Stimulated activated CD4-positive, alpha-beta T cell treated with anti-CD3 and anti-CD28 coated beads, Interleukin-12 subunit alpha, Interleukin-12 subunit beta, amount 100 ng/mL, for 48 hours (primary cell): Measurements from ENCODE around the gene OR4D9.
"Not testable (repeated sequence)": the region's sequence is repeated elsewhere in the genome, so short reads cannot be mapped to it uniquely, and the experiment has no call there.

Experiments used
- DNase-seq, 3 donors: peaks; one replicate each; pipeline ENCODE4 v3.0.0-alpha.2; 2020; ENCODE audit warnings: low read depth in 2 of 3, low spot score in 1 of 3

Gene OR4D9

DNA sequence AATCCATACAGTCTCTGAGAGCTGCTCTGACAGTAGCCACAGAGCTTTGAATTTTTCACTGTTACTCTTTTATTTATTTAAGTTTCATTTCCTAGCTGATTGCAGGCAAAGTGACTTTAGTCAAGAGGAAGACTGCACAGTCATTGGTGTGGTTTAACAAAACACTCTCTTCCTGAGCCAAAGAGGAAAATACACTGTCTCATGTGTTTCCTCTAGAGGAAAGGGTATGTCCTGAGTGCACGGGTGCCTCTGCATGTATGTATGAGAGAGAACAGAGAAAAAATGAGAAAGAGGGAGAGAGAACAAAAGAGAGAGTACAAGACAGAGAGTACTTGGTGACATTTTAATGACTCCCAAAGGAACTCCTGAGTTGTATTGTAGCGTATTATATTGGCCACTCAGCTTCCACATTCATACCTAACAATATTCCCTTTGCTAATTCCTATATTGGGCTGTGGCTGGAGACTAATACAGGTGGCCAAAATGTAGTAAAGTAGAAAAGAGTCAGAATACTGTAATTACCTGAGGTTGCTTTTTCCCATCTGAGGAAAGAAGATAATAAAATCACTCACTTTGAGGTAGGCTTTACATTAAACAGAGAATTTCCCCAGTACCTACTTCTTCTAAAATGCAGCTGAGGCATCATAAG is at the start of gene OR4D9:
Gene OR4D9 (plus strand): TSS at position 599 of the 649 bp plus-strand sequence. CDS start 3,374 bp downstream, outside the sequence.
- DNase-seq: no peak

DNA sequence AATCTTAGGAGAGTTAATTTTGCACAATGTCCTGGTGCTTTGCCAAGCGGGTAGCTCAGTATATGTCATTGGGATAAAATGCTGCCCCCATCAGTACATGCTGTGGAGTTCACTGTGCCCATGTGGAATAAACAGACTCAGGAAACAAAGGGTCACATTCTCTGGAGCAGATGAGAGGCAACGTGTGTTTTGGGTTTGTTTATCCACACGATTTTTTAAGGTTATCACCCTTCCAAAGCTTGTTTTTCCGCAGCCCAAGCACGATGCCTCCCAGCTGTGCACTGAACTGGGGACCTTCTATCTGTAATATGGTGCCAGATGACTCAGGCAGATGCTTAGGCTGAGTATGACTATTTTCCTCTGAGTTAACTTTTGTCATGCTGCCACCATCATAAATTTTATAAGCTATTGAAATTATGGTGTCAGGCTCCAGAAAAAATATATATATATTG is 48.1 kb upstream of the OR4D9 start:
- DNase-seq: no peak

DNA sequence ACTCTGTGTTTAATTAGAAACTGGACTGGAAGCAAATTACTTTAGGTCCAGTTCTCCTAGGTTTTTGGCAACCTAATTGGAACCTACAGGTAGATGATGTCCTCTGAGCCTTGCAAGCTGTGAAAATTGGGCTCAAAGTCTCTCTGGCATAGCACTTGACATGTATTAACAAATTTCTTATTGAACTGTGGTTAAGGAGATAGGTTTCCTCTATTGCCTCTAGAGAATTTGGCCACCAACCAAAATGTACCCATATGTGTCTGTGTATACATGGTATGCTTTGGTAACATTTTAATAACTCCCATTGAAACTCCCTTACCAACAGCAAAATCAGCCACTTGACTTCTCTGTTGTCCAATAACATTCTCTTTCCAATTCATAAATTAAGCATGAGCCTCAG is 38.3 kb upstream of the OR4D9 start, which contains the start of gene OR4D10:
Gene OR4D10 (plus strand): TSS at position 301 of the 400 bp plus-strand sequence. CDS start 4,115 bp downstream, outside the sequence.
- no peak for DNase-seq

DNA sequence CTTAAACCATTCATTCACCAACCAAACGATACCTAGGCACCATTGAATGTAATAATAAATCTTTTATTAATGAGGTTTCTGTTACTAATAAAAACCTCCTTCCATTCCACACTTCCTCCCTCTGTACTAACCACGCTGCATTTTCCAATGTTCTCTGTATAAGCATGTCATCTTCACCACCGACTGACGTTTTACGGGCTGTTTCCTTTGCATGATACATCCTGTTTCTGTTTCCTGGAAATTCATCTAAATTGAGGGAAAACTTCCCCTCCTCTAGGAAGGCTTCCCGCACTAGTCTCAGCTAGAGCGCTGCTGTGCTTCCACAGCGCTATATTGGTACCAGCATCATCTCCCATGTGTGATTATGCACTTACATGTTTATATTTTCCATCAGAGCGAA is 36.2 kb upstream of the OR4D9 start:
- no peak for DNase-seq

DNA sequence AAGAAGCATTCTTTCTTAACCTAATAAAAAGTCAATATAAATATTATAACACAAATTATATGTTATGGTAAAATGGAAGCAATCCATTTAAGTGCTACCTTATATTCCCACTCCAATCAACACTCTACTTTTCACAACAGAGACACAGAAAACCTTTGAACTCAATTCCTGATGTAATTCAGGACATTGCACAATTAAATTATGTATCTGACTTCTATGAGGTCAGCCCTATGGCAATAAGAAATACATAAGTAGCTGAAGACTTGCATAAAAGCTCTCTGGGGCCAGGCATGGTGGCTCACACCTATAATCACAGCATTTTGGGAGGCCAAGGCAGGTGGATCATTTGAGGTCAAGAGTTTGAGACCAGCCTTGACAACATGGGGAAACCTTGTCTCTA is 31.4 kb upstream of the OR4D9 start:
- no peak for DNase-seq

DNA sequence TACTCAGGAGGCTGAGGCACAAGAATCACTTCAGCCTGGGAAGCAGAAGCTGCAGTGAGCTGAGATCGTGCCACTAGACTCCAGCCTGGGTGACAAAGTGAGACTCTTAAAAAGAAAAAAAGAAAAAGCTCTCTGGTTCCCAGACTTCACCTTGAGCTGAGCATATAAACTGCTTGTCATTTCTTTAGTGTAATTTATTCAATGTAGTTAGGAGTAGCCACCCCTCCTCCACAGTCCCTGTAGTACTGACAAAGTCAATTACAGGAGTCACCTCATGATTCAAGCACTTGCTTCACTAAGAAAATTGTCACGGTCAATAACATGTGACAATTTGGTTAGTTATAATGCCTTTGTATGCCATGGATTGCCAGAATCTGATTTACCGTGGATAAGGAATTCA is 31.0 kb upstream of the OR4D9 start:
- DNase-seq: no peak

DNA sequence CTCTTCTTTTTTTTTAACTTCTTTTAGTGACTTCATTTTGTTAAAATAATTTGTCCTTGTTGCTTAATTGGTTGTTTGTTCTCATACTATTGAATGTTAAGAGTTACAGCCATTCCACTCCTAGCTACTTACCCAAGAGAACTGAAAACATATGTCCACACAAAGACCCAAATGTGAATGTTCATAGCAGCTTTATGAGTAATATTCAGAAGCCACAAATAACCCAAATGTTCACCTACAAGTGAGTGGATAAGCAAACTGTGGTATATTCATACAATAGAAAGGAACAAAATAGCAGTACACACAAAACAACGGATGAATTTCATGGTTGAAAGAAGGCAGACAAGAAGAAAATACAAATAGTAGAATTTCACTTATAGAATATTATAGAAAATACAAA is 9.4 kb upstream of the OR4D9 start:
- DNase-seq: no peak

DNA sequence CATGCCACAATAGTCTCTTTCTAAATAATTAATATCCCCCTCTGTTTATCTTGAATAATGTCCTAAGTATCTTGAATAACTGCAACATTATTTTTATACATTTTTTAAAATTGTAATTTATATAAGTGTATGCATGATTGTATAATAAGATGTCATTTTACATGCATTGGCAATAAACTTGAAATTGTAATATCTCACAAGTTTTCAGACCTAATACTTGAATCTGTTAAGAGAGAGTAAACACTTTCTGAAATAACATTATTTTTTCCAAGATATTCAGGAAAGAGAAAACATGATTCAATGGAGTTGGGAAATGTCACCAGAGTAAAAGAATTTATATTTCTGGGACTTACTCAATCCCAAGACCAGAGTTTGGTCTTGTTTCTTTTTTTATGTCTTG is 8.1 kb upstream of the OR4D9 start, which contains the start of gene OR4D11:
Gene OR4D11 (plus strand): TSS at position 301 of the 400 bp plus-strand sequence. CDS start 0 bp downstream, at position 301.
- no peak for DNase-seq

DNA sequence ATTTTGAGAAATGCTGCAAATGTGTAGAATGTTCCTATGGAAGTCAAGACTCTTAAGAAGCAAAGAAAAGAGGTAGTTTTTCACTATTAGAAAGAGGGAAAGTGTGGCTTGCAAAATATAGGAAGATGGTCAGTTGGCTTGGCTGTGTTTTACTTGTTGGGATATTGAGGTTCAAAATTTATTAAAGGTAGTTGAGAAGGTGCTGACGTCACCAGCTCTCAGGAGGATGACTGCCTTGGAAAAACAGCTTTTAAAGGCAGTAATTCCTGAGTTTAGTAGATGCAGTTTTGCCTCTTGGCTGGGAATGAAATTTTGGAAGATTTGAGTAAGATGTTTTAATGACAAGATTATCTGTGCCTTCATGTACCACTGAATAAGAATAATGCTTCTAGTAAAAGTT is 336 bp downstream of the OR4D9 start:
- DNase-seq: no peak

DNA sequence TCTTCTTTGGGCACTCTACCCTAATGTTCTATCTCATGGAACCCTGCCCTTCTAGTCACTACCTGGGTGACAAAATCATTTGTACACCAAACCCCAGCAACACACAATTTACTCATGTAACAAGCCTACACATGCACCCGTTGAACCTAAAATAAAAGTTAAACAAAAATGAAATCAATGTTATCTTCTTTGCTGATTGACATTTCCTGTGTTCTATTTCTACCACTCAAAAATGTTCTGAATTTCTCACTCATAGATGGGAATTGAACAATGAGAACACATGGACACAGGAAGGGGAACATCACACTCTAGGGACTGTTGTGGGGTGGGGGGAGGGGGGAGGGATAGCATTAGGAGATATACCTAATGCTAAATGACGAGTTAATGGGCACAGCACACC is 8.8 kb downstream of the OR4D9 start:
- DNase-seq: not testable (repeated sequence)

DNA sequence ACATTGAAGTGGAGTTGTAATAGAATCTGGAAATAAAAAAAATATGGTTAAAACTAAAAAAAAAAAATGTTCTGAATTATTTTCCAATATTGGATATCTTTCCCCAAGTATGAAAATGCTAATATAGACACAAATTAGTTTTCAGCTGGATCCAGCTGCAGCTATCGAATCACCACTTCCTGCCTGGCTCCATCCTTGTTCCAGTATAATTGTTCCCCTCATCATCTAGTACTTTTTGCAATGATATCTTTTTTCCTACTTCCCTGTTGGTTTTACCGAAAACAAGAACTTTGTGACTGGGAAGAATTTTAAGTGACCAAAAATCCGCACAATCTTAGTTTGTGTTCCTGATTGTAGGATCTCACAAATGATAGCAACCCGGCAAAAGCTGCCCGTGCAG is 9.4 kb downstream of the OR4D9 start:
- DNase-seq: no peak

DNA sequence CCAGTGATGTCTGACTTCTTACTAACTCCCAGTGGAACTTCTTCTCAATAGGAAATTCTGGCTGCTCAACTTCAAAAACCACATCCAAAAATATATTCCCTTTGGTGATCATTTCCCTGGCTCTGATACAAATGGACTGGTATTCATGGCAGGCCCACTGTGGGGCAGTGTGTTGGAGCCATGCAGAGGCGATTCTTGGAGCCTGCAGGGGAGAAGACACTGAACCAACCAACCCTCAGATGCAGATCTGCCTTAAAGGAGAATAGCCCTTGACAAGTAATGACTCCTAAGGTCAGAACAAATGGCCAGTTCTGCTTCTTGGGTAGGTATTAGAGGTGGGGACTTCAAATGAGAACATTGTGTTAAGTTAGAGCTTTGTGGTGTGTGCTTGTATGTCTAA is 12.2 kb downstream of the OR4D9 start:
- DNase-seq: no peak

DNA sequence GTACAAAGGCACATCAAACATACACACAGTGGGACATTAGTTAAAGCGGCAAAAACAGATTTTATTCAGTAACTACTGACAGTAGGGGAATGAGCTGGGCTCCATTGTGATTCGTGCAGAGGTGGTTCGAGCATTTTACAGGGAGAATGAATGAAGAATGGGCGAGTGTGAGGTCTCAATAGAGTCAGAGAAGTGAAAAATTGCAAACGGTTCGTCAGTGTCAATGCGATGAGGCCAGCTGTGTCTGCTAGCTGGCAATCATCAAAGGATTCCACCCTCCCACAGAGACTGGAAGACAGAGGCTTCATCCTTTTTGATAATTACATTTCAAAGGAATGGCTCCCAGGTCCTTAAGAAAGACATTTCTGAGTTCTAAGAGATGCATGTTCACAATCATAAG is 17.4 kb downstream of the OR4D9 start:
- no peak for DNase-seq

DNA sequence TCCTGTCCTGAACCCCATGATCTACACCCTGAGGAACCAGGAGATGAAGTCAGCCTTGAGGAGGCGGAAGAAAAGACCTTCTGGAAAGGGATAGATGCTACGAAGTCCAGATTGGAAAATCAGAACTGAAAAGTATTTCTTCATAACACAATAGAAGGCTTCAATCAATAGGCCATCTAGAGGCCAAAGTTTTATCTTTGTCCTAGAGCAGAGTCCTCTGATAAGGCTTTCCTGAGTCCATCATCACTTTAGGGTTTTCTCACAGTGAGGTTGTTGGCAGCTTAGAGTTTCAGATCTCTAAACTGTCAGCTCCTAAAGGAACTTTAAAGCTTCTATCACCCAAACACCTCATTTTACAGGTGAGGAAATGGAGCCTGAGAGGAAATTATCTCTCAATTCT is 21.3 kb downstream of the OR4D9 start:
- no peak for DNase-seq

DNA sequence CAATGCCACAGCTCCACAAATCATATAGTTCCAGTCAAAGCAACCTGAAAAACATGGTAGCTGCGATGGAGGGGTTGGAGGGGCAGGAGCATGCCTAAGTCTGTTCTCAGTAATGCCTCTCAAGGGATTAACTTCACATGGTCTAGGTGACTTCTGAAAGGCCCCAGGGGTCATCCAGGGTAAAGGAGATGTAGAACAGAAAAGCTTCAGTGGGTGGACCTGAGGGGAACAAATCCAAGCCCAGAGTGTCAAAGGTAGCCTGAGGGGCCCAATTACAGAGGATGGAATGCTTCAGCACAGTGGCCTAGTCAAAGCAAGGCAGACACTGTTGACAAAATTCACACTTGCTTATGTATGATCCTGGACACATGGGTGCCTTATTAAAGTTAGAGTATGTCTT is 23.3 kb downstream of the OR4D9 start:
- no peak for DNase-seq

DNA sequence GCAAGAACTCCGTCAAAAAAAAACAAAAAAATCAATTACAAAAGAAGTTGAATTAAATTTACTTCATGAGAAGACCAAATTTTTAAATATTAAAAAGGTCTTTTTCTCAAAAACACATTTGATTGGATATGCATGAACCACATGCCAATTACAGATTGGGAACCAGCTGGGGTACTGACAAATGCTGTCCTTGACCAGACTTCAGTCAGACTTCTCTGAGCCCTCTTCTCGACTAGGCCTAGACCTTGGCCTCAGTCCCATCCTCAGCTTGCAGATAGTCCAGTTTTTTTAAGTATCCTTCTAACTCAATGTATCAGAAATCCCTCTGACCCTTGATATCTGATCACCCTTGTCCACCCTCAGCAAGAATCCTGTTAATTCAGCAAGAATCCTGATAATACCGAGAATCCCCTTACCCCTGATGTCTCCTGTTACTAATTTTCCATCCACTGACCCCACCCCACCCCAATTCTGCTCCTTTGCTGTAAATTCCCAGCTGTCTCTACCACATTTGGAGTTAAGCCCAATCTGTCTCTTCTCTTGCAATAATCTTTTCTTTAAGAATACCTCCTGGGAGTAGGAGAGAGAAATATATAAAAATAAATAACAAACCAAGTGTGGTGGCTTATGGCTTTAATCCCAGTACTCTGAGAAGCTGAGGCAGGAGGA is 30.9 kb downstream of the OR4D9 start:
- no peak for DNase-seq

DNA sequence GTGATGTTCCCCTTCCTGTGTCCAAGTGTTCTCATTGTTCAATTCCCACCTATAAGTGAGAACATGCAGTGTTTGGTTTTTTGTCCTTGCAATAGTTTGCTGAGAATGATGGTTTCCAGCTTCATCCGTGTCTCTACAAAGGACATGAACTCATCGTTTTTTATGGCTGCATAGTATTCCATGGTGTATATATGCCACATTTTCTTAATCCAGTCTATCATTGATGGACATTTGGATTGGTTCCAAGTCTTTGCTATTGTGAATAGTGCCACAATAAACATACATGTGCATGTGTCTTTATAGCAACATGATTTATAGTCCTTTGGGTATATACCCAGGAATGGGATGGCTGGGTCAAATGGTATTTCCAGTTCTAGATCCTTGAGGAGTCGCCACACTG is 32.4 kb downstream of the OR4D9 start:
- not testable (repeated sequence) for DNase-seq

DNA sequence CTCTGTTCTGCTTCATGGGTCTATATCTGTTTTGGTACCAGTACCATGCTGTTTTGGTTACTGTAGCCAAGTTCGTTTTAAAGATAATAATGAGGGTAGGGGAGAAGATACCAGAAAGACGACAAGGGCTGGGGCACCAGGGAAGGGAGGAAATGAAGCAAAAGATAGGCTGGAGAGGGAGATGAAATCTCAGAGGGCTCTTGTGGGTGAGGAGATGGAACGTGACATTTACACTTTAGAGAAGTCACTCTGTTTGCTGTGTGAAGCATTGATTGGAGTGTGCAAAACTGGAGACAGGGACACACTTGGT is 33.5 kb downstream of the OR4D9 start:
- no peak for DNase-seq

DNA sequence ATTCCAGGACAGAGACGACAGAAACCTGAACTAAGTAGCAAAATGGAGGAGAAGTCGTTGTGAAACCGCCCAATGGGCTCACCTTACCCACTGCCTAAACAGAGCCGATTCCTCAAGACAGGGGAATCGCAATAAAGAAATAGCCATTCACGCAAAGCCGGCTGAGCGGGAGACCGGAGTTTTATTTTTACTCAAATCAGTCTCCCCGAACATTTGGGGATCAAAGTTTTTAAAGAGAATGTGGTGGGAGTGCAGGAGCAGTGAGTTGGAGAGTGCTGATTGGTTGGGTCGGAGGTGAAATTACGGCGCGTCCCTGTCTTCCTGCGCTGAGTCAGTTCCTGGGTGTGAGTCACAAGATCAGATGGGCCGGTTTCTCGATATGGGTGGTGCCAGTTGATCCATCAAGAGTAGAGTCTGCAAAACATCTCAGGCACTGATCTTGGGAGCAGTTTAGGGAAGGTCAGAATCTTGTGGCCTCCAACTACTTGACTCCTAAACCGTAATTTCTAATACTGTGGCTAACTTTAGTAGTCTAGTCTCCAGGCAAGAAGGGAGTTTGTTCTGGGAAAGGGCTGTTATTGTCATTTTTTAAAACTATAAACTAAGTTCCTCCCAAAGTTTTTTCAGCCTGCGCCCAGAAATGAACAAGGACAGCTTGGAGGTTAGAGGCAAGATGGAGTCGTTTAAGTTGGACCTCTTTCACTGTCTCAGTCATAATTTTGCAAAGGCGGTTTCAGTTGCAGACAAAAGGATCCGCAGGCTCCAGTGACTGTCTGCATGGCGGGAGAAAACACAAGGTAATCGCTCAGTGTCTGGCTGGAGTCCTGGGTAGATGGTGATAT is 34.1 kb downstream of the OR4D9 start:
- DNase-seq: no peak

DNA sequence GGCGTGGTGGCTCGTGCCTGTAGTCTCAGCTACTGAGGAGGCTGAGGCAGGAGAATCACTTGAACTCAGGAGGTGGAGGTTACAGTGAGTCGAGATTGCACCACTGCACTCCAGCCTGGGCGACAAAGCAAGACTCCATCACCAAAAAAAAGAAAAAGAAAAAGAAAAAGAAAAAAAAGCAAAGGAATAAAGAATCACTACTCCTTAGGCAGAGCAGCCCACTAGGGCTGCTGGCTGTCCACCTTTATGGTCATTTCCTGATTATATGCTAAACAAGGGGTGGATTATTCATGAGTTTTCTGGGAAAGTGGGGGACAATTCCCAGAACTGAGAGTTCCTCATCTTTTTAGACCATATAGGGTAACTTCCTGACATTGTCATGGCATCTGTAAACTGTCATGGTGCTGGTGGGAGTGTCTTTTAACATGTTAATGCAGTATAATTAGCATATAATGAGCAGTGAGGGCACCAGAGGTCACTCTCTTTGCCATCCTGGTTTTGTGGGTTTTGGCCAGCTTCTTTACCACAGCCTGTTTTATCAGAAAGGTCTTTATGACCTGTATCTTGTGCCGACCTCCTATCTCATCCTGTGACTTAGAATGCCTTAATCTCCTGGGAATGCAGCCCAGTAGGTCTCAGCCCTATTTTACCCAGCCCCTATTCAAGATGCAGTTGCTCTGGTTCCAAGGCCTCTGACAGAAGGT is 36.4 kb downstream of the OR4D9 start:
- DNase-seq: not testable (repeated sequence)

DNA sequence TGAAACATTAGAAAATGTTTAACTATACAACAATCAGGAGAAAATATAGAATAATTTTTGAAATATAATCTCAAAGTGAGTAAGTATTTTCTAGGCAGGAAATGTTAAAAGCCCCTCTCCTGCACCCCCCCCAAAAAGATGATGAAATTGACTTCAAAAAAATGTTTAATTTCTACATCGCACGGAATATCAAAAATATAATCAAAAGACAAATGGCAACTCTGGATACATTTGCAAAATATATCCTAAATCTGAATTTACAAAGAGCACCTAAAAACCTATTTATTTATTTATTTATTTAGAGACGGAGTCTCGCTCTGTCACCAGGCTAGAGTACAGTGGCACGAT is 36.9 kb downstream of the OR4D9 start:
- DNase-seq: no peak
